GM12891 (cell line): ENCODE data around the gene DOCK4.

ENCODE experiments used
- DNase-seq: peaks from one replicate; pipeline ENCODE4 v3.0.0; 2011; ENCODE audit warnings: low spot score; ENCODE audit not compliant: insufficient read length
- FAIRE-seq: peaks from 2 replicates; lab custom pipeline; 2011; peaks lifted over from hg19 to GRCh38; lab: Jason Lieb, UNC
- PAX5 ChIP-seq: IDR thresholded peaks from 2 replicates; pipeline ENCODE4 v1.6.1; 2011; ENCODE audit warnings: low read length, moderate library complexity, mild to moderate bottlenecking; ENCODE audit not compliant: insufficient read depth, severe bottlenecking
- POLR2A ChIP-seq: IDR thresholded peaks from 2 replicates; pipeline ENCODE4 v1.6.1; 2011; ENCODE audit warnings: low read depth, low read length, control low read depth
- POLR2AphosphoS5 ChIP-seq: IDR thresholded peaks from 2 replicates; pipeline ENCODE4 v1.6.1; 2011; ENCODE audit warnings: low read depth, low read length, control low read depth
- POU2F2 ChIP-seq: IDR thresholded peaks from 2 replicates; pipeline ENCODE4 v1.6.1; 2011; ENCODE audit warnings: low read depth, mild to moderate bottlenecking, control low read depth, low read length, moderate library complexity
- SPI1 ChIP-seq: IDR thresholded peaks from 2 replicates; pipeline ENCODE4 v1.6.1; 2011; ENCODE audit warnings: low read depth, low read length, control low read depth
- TAF1 ChIP-seq: IDR thresholded peaks from 2 replicates; pipeline ENCODE4 v1.6.1; 2011; ENCODE audit warnings: low read depth, low read length, control low read depth

Gene DOCK4

GRCh38 chr7:112086496-112087254 lies 119.5 kb downstream of the DOCK4 start:
- FAIRE-seq (no peak), DNase-seq (no peak)
- TF ChIP-seq SPI1 (no peak), POLR2AphosphoS5 (no peak), PAX5 (no peak), POU2F2 (no peak), TAF1 (no peak), POLR2A (no peak)

- FAIRE-seq, result peak; percentile 82
- no peak for DNase-seq
- TF ChIP-seq SPI1 (peak; percentile 79), PAX5 (no peak)
Observed at GRCh38 chr7:112084520-112084971, 121.7 kb downstream of the DOCK4 start.

GRCh38 chr7:112083776-112084355 lies 122.3 kb downstream of the DOCK4 start:
- DNase-seq (no peak), FAIRE-seq (peak; percentile 23)
- TF ChIP-seq POLR2AphosphoS5 (no peak), POU2F2 (no peak), SPI1 (no peak), PAX5 (no peak), POLR2A (no peak), TAF1 (no peak)

GRCh38 chr7:112082306-112082705 lies 123.9 kb downstream of the DOCK4 start:
- TF ChIP-seq SPI1, result no peak
- TF ChIP-seq POLR2AphosphoS5, result no peak
- no peak for TF ChIP-seq TAF1
- no peak for TF ChIP-seq POLR2A
- no peak for TF ChIP-seq POU2F2
- no peak for TF ChIP-seq PAX5
- FAIRE-seq (no peak), DNase-seq (no peak)

GRCh38 chr7:112081778-112082177 lies 124.4 kb downstream of the DOCK4 start:
- DNase-seq, result no peak
- TF ChIP-seq TAF1 (no peak), POU2F2 (no peak), PAX5 (no peak), POLR2AphosphoS5 (no peak), SPI1 (no peak), POLR2A (no peak)
- FAIRE-seq, result peak; percentile 23

GRCh38 chr7:112080978-112081377 lies 125.2 kb downstream of the DOCK4 start:
- TF ChIP-seq POU2F2, result no peak
- TF ChIP-seq POLR2A, result no peak
- TF ChIP-seq TAF1, result no peak
- TF ChIP-seq SPI1, result peak; percentile 59
- TF ChIP-seq POLR2AphosphoS5, result no peak
- peak; percentile 95 for TF ChIP-seq PAX5
- DNase-seq (no peak), FAIRE-seq (no peak)

DNA sequence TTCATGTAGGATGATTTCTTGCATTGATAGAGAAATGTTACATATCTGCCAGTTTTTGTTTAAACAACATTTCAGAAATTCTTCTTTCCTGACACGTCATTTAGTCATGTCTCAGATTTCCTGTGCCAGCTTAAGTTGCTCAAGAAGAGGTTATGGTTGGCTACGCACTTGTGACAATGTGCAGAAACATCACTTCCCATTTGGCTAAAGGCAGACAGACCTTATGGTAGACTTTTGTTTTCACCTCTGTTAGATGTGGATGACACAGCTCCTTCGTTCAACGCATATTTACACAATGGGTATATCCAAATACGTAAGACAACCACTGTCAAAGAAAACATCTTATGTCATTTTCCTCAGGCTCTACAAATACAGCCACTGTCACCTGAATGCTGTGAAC lies 125.8 kb downstream of the DOCK4 start:
- FAIRE-seq (peak; percentile 98), DNase-seq (no peak)
- peak; percentile 74 for TF ChIP-seq SPI1
- peak; percentile 80 for TF ChIP-seq PAX5
- no peak for TF ChIP-seq POLR2AphosphoS5

DNA sequence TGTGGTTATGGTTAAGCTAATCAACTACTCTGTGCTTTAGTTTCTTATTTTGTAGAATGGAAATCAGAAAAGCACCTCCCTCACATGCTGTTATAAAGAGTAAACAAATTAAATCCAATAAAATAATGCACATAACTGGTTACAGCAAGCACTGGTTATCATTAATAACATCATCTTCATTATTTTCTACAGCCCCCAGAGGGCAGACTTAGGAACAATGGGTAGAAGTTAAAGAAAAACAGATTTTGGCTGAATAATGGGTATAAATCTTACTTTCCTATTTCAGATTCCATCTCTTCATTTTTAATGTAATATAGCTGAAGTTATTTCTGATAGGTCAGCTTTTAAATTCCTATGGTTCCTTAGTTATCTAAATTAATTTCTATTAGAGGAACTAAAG lies 126.5 kb downstream of the DOCK4 start:
- no peak for DNase-seq
- TF ChIP-seq POLR2A (no peak), POU2F2 (no peak), POLR2AphosphoS5 (no peak), PAX5 (no peak), TAF1 (no peak), SPI1 (no peak)
- FAIRE-seq, result no peak

DNA sequence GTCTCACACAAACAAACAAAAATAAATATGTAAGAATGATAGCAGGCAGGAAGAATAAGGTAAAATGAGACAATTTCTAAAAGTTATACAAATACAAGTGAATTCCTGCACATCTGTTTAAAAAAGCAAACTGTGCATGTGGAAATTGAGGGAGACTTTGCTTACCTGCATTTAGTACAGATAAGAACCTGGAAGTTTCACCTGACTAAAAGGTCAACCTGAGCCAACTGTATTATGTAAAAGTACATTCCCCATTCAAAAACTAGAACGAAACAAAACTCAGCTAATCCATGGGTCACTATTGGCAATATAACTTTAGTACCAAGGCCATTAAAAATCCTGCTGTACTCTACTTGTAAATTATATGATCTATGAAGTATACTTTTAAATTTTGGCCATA lies 127.1 kb downstream of the DOCK4 start:
- TF ChIP-seq POLR2A, result no peak
- no peak for TF ChIP-seq POLR2AphosphoS5
- no peak for TF ChIP-seq TAF1
- no peak for TF ChIP-seq SPI1
- no peak for TF ChIP-seq POU2F2
- no peak for TF ChIP-seq PAX5
- DNase-seq, result no peak
- FAIRE-seq, result no peak
